Measurements from ENCODE around the gene OR10A2.

OR10A2 gene

DNA sequence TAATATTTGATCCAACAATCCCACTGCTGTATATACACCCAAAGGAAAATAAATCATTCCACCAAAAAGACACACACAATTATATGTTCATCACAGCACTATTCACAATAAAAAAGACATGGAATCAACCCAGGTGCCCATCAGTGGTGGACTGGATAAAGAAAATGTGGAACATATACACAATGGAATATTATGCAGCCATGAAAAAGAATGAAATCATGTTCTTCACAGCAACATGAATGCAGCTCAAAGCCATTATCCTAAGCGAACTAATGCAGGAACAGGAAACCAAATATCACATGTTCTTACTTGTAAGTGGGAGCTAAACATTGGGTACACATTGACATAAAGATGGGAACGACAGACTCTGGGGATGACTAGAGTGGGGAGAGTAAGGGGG lies 56.8 kb downstream of the OR10A2 start:
- Histone ChIP-seq H3K4me2 (no peak overlapping the region), H3K27ac (no peak overlapping the region), H3K36me3 (ENCODE audit: insufficient read depth) (no peaks in the 10 kb centered on the region), H3K4me1 (ENCODE audit: low read depth, poor library complexity, severe bottlenecking) (no peaks in the 10 kb centered on the region), H3K79me2 (ENCODE audit: insufficient read depth, low read depth) (no peaks in the 10 kb centered on the region), H3K9ac (no peak overlapping the region), H3K27me3 (ENCODE audit: insufficient read depth, low read depth) (no peaks in the 10 kb centered on the region), H4K20me1 (ENCODE audit: insufficient read depth) (no peaks in the 10 kb centered on the region; the same call in 1 of the 2 replicates), H3K4me3 (IDR thresholded peaks at IDR 0.05; ENCODE audit: insufficient read depth, low read depth, low read length) (no peak overlapping the region), H2AFZ (ENCODE audit: low read depth) (no peak overlapping the region)
- TF ChIP-seq, protein P1, sequence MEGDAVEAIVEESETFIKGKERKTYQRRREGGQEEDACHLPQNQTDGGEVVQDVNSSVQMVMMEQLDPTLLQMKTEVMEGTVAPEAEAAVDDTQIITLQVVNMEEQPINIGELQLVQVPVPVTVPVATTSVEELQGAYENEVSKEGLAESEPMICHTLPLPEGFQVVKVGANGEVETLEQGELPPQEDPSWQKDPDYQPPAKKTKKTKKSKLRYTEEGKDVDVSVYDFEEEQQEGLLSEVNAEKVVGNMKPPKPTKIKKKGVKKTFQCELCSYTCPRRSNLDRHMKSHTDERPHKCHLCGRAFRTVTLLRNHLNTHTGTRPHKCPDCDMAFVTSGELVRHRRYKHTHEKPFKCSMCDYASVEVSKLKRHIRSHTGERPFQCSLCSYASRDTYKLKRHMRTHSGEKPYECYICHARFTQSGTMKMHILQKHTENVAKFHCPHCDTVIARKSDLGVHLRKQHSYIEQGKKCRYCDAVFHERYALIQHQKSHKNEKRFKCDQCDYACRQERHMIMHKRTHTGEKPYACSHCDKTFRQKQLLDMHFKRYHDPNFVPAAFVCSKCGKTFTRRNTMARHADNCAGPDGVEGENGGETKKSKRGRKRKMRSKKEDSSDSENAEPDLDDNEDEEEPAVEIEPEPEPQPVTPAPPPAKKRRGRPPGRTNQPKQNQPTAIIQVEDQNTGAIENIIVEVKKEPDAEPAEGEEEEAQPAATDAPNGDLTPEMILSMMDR (conservative IDR thresholded peaks at IDR 0.05; ENCODE audit: low read depth, low read length): no peak

DNA sequence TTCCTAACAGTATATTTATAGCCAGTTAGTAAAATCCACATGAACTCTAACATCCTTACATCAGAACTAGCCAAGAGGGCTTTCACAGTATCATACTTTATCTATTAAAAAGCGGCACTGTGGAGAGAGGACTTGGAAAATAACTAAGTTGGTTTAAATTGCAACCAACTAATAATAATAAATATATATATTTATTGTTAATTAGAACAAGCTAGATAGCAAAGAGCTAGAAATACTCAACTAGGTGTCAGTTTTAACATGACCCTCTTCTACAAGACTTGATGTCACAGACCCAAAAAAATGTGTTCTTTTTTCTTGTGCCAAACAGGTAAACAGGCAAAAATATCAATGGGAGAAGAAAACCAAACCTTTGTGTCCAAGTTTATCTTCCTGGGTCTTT lies 57.8 kb downstream of the OR10A2 start, which contains the start of gene OR2D3:
OR2D3 (plus strand) TSS at position 301 of the 400 bp plus-strand sequence; CDS start at position 301, 0 bp downstream.
- Histone ChIP-seq H3K4me3 (IDR thresholded peaks at IDR 0.05; ENCODE audit: insufficient read depth, low read depth, low read length) (no peak within 1 kb of the TSS), H3K36me3 (ENCODE audit: insufficient read depth) (no peaks in the 10 kb centered on the region), H2AFZ (ENCODE audit: low read depth) (no peak within 1 kb of the TSS), H3K27me3 (ENCODE audit: insufficient read depth, low read depth) (no peaks in the 10 kb centered on the region), H3K4me2 (no peak within 1 kb of the TSS), H3K27ac (no peak within 1 kb of the TSS), H4K20me1 (ENCODE audit: insufficient read depth) (no peaks in the 10 kb centered on the region; the same call in 1 of the 2 replicates), H3K79me2 (ENCODE audit: insufficient read depth, low read depth) (no peaks in the 10 kb centered on the region), H3K9ac (no peak within 1 kb of the TSS), H3K4me1 (ENCODE audit: low read depth, poor library complexity, severe bottlenecking) (peaks cover 2% of the 10 kb centered on the region)
- TF ChIP-seq, protein P1 (conservative IDR thresholded peaks at IDR 0.05; ENCODE audit: low read depth, low read length): no peak

Measured in KMS-11 (cell line).